GM12874 (cell line): Measurements from ENCODE around the gene RHOV.

Experiments
- TF ChIP-seq, protein P1 (sequence below): IDR thresholded peaks from 2 replicates; pipeline ENCODE4 v1.5.1; 2011; ENCODE audit warnings: low read depth, mild to moderate bottlenecking, control low read depth, low read length, moderate library complexity; ENCODE audit not compliant: insufficient read depth

RHOV gene

DNA sequence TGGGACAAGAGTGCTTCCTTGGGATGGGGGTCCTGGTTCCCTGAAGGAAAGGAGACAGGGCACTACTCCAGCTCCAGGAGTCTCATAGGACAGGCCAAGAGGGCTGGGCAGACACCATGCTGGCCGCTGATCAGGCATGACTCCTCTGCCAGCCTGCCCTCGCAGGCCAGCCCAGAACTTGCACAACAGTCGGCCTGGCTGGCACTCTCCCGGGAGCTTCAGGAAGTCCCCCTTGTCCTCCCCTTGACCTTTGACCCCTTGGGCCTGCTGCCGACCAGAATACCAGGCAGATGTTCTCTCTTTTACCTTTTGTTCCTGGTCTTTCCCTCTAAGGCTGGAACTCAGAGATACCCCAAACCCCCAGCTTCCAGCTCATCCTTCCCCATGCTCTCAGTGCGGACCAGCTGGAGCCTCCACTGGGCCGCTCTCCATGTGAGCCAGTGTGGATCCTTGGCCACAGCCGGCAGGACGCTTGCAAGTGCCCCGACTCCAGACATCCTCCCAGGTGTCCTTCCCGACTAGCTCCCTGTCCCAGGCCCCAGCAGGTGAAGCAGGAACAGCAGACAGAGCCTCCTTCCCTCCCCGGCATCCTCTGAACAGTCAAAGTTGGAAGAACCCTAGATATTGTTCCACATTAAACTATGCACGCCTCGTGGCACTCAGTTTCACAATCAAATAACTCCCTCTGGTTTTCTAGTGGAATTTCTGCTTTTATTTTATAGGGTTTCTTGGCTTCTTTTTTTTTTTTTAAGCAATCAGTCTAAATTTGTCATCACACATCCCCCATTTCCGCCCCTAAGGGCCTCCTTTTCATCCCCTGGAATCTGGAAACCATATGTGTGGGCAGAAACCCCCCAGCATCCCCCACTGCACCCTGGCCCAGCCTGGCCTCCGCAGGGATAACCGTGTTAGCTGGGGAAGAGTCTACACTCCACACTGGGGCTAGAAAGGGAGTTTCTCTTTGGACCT is 35.9 kb upstream of the RHOV start:
- TF ChIP-seq, protein P1, sequence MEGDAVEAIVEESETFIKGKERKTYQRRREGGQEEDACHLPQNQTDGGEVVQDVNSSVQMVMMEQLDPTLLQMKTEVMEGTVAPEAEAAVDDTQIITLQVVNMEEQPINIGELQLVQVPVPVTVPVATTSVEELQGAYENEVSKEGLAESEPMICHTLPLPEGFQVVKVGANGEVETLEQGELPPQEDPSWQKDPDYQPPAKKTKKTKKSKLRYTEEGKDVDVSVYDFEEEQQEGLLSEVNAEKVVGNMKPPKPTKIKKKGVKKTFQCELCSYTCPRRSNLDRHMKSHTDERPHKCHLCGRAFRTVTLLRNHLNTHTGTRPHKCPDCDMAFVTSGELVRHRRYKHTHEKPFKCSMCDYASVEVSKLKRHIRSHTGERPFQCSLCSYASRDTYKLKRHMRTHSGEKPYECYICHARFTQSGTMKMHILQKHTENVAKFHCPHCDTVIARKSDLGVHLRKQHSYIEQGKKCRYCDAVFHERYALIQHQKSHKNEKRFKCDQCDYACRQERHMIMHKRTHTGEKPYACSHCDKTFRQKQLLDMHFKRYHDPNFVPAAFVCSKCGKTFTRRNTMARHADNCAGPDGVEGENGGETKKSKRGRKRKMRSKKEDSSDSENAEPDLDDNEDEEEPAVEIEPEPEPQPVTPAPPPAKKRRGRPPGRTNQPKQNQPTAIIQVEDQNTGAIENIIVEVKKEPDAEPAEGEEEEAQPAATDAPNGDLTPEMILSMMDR, result no peak

- TF ChIP-seq, protein P1, result no peak
Measured at GRCh38 chr15:40908095-40908494, 34.1 kb upstream of the RHOV start.

DNA sequence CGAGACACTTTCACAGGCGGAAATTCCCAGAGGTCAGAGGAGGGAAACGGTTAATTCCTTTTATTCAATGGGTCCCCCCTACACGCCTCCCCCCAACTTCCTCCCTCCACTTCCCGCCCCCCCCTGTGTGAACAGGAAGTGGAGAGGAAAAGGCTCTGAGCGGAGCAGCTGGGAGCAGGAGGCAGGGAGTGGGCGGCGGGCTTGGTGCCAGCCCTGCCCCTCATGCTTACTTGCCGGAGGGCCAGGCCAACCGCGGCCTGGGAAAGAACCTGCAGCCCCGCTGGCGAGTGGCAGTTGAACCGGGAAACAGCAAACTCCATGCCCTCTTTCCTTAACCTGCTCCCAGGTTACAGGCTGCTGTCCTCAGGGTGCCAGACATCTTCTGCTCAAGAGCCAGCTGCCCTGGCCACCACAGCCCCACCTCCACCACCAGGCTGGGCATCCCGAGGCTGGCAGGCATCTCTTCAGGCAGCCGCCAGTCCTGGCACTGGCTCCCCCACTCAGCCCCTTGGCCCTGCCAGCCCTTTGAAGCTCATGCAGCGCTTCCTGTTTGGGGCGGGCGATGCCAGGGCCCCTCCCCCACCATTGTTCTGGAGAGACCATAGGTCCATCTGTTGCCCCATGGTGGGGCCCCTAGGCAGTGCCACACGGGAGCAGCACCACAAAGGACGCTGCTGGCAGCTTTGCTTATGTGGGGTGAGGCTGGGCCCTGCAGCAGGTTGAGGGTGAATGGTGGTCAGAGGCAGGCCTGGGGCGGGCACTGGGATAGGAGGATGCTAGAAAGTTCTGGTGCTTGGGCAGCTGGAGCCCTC is 33.2 kb upstream of the RHOV start:
- TF ChIP-seq, protein P1, result no peak

DNA sequence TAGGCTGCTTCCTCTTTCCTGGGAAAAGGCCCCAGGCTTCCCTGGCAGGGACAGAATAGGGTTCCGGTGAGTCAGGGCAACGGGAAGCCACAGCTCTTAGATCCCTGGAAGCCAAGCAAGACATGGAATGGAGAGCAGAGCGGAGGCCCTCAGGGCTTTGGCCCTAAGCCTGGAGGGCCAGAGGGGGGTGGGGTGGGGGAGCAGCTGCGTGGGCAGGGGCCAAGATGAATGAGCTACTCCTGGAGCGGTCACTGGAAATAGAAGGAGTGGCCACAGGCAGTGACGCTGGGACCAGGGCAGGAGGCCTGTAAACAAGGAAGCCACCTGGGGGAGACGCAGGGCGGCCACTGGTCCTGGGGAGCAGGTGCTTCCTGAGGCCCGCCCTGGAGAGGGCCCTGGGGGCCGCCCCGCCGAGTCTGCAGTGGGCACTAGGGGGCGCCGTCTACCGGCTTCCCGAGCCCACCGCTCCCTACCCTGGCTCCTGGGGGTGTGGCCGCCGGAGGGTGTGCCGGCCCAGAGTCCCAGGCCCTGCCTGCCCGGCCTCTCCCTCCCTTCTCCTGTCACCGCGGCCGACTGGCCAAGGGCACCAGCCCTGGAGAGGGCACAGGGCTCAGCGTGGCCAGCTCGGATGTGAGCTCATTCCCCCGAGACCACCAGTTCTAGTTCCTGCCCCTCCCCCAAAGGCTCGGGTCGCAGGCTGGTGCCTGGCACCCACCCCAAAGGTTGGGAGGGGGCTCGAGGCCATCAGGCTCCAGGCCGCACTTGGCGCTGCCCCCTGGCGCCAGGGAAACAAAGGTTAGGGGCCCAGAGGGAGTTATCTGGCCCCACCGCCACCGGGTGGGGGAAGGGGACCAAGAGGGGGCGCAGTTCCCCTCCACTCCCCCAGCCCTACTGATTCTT is 32.3 kb upstream of the RHOV start:
- TF ChIP-seq, protein P1, result peak; percentile 94

DNA sequence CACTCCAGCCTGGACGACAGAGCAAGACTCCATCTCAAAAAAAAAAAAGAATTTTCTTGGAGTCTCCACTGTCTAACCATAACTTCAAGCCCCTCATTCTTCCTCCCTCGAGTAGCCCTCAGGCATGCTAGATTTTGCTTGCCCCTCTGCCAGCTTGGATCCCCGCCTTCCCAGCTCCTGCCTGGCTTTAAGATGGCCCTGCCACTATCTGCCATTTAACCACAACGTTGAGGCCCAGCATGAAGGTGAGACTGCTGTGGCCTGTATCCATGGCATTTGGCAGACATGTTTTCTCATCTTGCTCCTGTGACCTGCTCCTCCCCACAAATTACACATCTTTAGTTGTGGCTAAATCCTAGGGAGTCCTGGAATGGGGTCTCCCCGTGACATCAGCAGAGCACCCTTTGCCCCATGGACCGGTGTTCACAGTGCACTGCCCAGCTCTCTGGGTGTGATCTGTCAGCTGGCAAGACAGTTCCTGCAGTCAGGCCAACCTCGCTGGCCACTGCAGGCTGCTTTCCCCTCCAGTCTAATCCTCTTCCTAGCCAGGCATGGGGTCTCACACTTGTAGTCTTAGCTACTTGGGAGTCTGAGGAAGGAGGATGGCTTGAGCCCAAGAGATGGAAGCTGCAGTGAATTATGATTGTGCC is 30.6 kb upstream of the RHOV start:
- TF ChIP-seq, protein P1, result no peak

DNA sequence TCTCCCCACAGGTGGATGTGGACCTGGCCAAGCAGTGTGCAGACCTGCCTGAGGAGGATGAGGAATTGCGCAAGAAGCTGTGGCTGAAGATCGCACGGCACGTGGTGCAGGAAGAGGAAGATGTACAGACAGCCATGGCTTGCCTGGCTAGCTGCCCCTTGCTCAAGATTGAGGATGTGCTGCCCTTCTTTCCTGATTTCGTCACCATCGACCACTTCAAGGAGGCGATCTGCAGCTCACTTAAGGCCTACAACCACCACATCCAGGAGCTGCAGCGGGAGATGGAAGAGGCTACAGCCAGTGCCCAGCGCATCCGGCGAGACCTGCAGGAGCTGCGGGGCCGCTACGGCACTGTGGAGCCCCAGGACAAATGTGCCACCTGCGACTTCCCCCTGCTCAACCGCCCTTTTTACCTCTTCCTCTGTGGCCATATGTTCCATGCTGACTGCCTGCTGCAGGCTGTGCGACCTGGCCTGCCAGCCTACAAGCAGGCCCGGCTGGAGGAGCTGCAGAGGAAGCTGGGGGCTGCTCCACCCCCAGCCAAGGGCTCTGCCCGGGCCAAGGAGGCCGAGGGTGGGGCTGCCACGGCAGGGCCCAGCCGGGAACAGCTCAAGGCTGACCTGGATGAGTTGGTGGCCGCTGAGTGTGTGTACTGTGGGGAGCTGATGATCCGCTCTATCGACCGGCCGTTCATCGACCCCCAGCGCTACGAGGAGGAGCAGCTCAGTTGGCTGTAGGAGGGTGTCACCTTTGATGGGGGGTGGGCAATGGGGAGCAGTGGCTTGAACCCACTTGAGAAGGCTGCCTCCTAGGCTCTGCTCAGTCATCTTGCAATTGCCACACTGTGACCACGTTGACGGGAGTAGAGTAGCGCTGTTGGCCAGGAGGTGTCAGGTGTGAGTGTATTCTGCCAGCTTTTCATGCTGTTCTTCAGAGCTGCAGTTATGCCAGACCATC is 28.8 kb upstream of the RHOV start:
- TF ChIP-seq, protein P1, result 0 out of 2 replicates have a peak, but pooled peaks have one; percentile 9
